ENCODE measurements around the gene MYCBP2. TPM values are rescaled to one million over a fixed set of nuclear protein-coding genes. Genes with fewer than 3 reads are reported as not detected.
A peak's percentile ranks its signal among the peaks of the same experiment; 100 is the strongest.

Gene MYCBP2
- total and polyA plus RNA-seq, 4 donors = 12.1 to 86.4 (median 30.0) TPM

- Histone ChIP-seq H3K9me3 (ENCODE audit: control insufficient read depth in 4 of 4, low read length in 3 of 4) (no peaks in the 10 kb centered on the region), H3K27ac (ENCODE audit: low read depth in 1 of 2, low read length in 2 of 2) (no peak overlapping the region), H3K9ac (ENCODE audit: low read depth in 1 of 2, low read length in 2 of 2) (no peak overlapping the region), H3K4me3 (ENCODE audit: low read depth in 1 of 3, low read length in 3 of 3) (no peak overlapping the region), H3K4me1 (ENCODE audit: control insufficient read depth in 4 of 4, insufficient read depth in 4 of 4, low read length in 3 of 4) (peaks cover 0 to 10% (median 1%) of the 10 kb centered on the region in 4 donors), H3K36me3 (ENCODE audit: control insufficient read depth in 4 of 4, insufficient read depth in 3 of 4, low read depth in 1 of 4, low read length in 3 of 4) (no peaks in the 10 kb centered on the region), H3K27me3 (ENCODE audit: control insufficient read depth in 4 of 4, insufficient read depth in 4 of 4, low read length in 3 of 4) (no peaks in the 10 kb centered on the region)
- 79% methylated on average over 3 of the region's 3 CpGs for WGBS
- TF ChIP-seq ZBTB33 (IDR thresholded peaks at IDR 0.05) = no peak
- TF ChIP-seq RAD21 (IDR thresholded peaks at IDR 0.05) = no peak
- no peak for TF ChIP-seq HNF4A (conservative IDR thresholded peaks at IDR 0.05)
- TF ChIP-seq SP1 (IDR thresholded peaks at IDR 0.05) = no peak
- no peak for TF ChIP-seq JUND (IDR thresholded peaks at IDR 0.05)
- TF ChIP-seq, protein P1, sequence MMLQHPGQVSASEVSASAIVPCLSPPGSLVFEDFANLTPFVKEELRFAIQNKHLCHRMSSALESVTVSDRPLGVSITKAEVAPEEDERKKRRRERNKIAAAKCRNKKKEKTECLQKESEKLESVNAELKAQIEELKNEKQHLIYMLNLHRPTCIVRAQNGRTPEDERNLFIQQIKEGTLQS (IDR thresholded peaks at IDR 0.05) = no peak
- DNase-seq (ENCODE audit: low spot score) = no peak
These were observed 33.3 kb upstream of the MYCBP2 start for GRCh38 chr13:77360032-77360685.

DNA sequence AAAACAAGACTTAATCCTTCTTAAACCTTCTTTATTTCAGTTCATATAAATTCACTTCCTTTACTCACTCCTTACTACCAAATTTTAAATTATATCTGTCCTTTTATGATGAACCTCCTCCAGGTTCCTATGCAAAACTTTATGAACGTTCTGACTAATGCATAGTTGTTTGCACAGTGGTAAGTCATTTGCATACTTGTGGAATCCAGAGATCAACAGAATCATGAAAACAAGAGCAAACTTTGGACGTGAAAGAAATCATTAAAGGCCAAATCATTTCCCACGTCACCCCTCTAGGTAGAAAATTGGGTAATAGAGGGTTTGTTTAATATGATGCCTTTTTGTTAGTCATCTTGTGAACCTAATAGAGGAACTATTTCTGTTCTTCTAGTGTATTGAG is 32.3 kb upstream of the MYCBP2 start:
- Histone ChIP-seq H3K27ac (ENCODE audit: low read depth in 1 of 2, low read length in 2 of 2) (no peak overlapping the region), H3K9me3 (ENCODE audit: control insufficient read depth in 4 of 4, low read length in 3 of 4) (no peaks in the 10 kb centered on the region), H3K4me3 (ENCODE audit: low read depth in 1 of 3, low read length in 3 of 3) (no peak overlapping the region), H3K27me3 (ENCODE audit: control insufficient read depth in 4 of 4, insufficient read depth in 4 of 4, low read length in 3 of 4) (no peaks in the 10 kb centered on the region), H3K9ac (ENCODE audit: low read depth in 1 of 2, low read length in 2 of 2) (no peak overlapping the region), H3K4me1 (ENCODE audit: control insufficient read depth in 4 of 4, insufficient read depth in 4 of 4, low read length in 3 of 4) (peaks cover 0 to 10% (median 1%) of the 10 kb centered on the region in 4 donors), H3K36me3 (ENCODE audit: control insufficient read depth in 4 of 4, insufficient read depth in 3 of 4, low read depth in 1 of 4, low read length in 3 of 4) (no peaks in the 10 kb centered on the region)
- TF ChIP-seq, protein P1 (IDR thresholded peaks at IDR 0.05) = no peak
- TF ChIP-seq HNF4A (conservative IDR thresholded peaks at IDR 0.05) = peak in 1 of 2 donors; percentile 28
- no peak for TF ChIP-seq EGR1 (IDR thresholded peaks at IDR 0.05; ENCODE audit: low read depth in 2 of 2)
- no peak for TF ChIP-seq ZBTB33 (IDR thresholded peaks at IDR 0.05)
- no peak for DNase-seq (ENCODE audit: low spot score)
- 48% methylated on average over 3 of the region's 3 CpGs for WGBS

- Histone ChIP-seq H3K4me1 (ENCODE audit: control insufficient read depth in 4 of 4, insufficient read depth in 4 of 4, low read length in 3 of 4) (peaks cover 0 to 10% (median 1%) of the 10 kb centered on the region in 4 donors), H3K4me3 (ENCODE audit: low read depth in 1 of 3, low read length in 3 of 3) (no peak overlapping the region), H3K9me3 (ENCODE audit: control insufficient read depth in 4 of 4, low read length in 3 of 4) (no peaks in the 10 kb centered on the region), H3K27ac (ENCODE audit: low read depth in 1 of 2, low read length in 2 of 2) (no peak overlapping the region), H3K36me3 (ENCODE audit: control insufficient read depth in 4 of 4, insufficient read depth in 3 of 4, low read depth in 1 of 4, low read length in 3 of 4) (no peaks in the 10 kb centered on the region), H3K27me3 (ENCODE audit: control insufficient read depth in 4 of 4, insufficient read depth in 4 of 4, low read length in 3 of 4) (no peaks in the 10 kb centered on the region), H3K9ac (ENCODE audit: low read depth in 1 of 2, low read length in 2 of 2) (no peak overlapping the region)
- DNase-seq (ENCODE audit: low spot score) = no peak
- WGBS = 82% methylated on average over 1 of the region's 1 CpG
- TF ChIP-seq NR2F2 (IDR thresholded peaks at IDR 0.05) (no peak), HNF4G (IDR thresholded peaks at IDR 0.05) (no peak), EGR1 (IDR thresholded peaks at IDR 0.05; ENCODE audit: low read depth in 2 of 2) (no peak), ZBTB33 (IDR thresholded peaks at IDR 0.05) (no peak), SP1 (IDR thresholded peaks at IDR 0.05) (no peak), FOXA1 (IDR thresholded peaks at IDR 0.05) (no peak), JUND (IDR thresholded peaks at IDR 0.05) (no peak), TAF1 (conservative IDR thresholded peaks at IDR 0.05) (no peak), HNF4A (conservative IDR thresholded peaks at IDR 0.05) (no peak), GABPA (IDR thresholded peaks at IDR 0.05 in 1 of 2, conservative IDR thresholded peaks at IDR 0.05 in 1 of 2) (no peak), RXRA (IDR thresholded peaks at IDR 0.05) (no peak)
- TF ChIP-seq, protein P2, sequence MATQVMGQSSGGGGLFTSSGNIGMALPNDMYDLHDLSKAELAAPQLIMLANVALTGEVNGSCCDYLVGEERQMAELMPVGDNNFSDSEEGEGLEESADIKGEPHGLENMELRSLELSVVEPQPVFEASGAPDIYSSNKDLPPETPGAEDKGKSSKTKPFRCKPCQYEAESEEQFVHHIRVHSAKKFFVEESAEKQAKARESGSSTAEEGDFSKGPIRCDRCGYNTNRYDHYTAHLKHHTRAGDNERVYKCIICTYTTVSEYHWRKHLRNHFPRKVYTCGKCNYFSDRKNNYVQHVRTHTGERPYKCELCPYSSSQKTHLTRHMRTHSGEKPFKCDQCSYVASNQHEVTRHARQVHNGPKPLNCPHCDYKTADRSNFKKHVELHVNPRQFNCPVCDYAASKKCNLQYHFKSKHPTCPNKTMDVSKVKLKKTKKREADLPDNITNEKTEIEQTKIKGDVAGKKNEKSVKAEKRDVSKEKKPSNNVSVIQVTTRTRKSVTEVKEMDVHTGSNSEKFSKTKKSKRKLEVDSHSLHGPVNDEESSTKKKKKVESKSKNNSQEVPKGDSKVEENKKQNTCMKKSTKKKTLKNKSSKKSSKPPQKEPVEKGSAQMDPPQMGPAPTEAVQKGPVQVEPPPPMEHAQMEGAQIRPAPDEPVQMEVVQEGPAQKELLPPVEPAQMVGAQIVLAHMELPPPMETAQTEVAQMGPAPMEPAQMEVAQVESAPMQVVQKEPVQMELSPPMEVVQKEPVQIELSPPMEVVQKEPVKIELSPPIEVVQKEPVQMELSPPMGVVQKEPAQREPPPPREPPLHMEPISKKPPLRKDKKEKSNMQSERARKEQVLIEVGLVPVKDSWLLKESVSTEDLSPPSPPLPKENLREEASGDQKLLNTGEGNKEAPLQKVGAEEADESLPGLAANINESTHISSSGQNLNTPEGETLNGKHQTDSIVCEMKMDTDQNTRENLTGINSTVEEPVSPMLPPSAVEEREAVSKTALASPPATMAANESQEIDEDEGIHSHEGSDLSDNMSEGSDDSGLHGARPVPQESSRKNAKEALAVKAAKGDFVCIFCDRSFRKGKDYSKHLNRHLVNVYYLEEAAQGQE (IDR thresholded peaks at IDR 0.05) = no peak
- TF ChIP-seq, protein P1 (IDR thresholded peaks at IDR 0.05) = no peak
- TF ChIP-seq, protein P3, sequence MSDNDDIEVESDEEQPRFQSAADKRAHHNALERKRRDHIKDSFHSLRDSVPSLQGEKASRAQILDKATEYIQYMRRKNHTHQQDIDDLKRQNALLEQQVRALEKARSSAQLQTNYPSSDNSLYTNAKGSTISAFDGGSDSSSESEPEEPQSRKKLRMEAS (IDR thresholded peaks at IDR 0.05) = no peak
These were observed 31.1 kb upstream of the MYCBP2 start for GRCh38 chr13:77358001-77358400.

Data from liver (tissue), 9 donors.